HEK293 (cell line): ENCODE data around the gene SLC1A3.

Experiments
- EGR2 ChIP-seq: fragments of 450-650 bp; formaldehyde crosslinking; IDR thresholded peaks from 2 replicates; pipeline ENCODE4 v1.5.1; 2016; ENCODE audit warnings: low read depth, missing biosample characterization, missing genetic modification characterization
- ELK4 ChIP-seq: IDR thresholded peaks from 2 replicates; pipeline ENCODE4 v1.6.1; 2011; ENCODE audit warnings: mild to moderate bottlenecking, low read depth, low read length, borderline replicate concordance
- KLF7 ChIP-seq: fragments of 450-650 bp; formaldehyde crosslinking; IDR thresholded peaks from 2 replicates; pipeline ENCODE4 v1.5.1; 2016; ENCODE audit warnings: missing biosample characterization, missing genetic modification characterization, borderline replicate concordance
- PRDM4 ChIP-seq: fragments of 450-650 bp; formaldehyde crosslinking; IDR thresholded peaks from 2 replicates; pipeline ENCODE4 v1.5.1; 2017; ENCODE audit warnings: missing biosample characterization, missing genetic modification characterization
- ZBTB10 ChIP-seq: fragments of 450-650 bp; formaldehyde crosslinking; IDR thresholded peaks from 2 replicates; pipeline ENCODE4 v1.5.1; 2016; ENCODE audit warnings: missing biosample characterization, missing genetic modification characterization
- ZBTB44 ChIP-seq: fragments of 450-650 bp; IDR thresholded peaks from 2 replicates; pipeline ENCODE4 v1.5.1; 2018; ENCODE audit warnings: missing biosample characterization, mild to moderate bottlenecking, missing genetic modification characterization
- ZBTB6 ChIP-seq: fragments of 450-650 bp; formaldehyde crosslinking; IDR thresholded peaks from 2 replicates; pipeline ENCODE4 v1.5.1; 2017; ENCODE audit warnings: missing biosample characterization, missing genetic modification characterization
- ZNF133 ChIP-seq: fragments of 450-650 bp; formaldehyde crosslinking; IDR thresholded peaks from 2 replicates; pipeline ENCODE4 v1.5.1; 2016; ENCODE audit warnings: missing biosample characterization, missing genetic modification characterization
- ZNF148 ChIP-seq: fragments of 450-650 bp; formaldehyde crosslinking; IDR thresholded peaks from 2 replicates; pipeline ENCODE4 v1.5.0; 2017; ENCODE audit warnings: missing biosample characterization, missing genetic modification characterization, borderline replicate concordance
- ZNF18 ChIP-seq: fragments of 450-650 bp; formaldehyde crosslinking; IDR thresholded peaks from 2 replicates; pipeline ENCODE4 v1.5.1; 2016; ENCODE audit warnings: missing biosample characterization, missing genetic modification characterization
- ZNF202 ChIP-seq: fragments of 450-650 bp; formaldehyde crosslinking; IDR thresholded peaks from 2 replicates; pipeline ENCODE4 v1.5.1; 2016; ENCODE audit warnings: missing biosample characterization, missing genetic modification characterization, borderline replicate concordance
- ZNF366 ChIP-seq: fragments of 450-650 bp; formaldehyde crosslinking; conservative IDR thresholded peaks from 2 replicates; pipeline ENCODE4 v1.5.1; 2016; ENCODE audit warnings: missing biosample characterization, missing genetic modification characterization
- ZNF501 ChIP-seq: fragments of 450-650 bp; formaldehyde crosslinking; IDR thresholded peaks from 2 replicates; pipeline ENCODE4 v1.5.1; 2016; ENCODE audit warnings: missing biosample characterization, missing genetic modification characterization
- ZNF555 ChIP-seq: fragments of 450-650 bp; formaldehyde crosslinking; conservative IDR thresholded peaks from 2 replicates; pipeline ENCODE4 v1.5.1; 2017; ENCODE audit warnings: missing biosample characterization, mild to moderate bottlenecking, missing genetic modification characterization, inconsistent platforms
- ZNF558 ChIP-seq: fragments of 450-650 bp; formaldehyde crosslinking; IDR thresholded peaks from 2 replicates; pipeline ENCODE4 v1.5.1; 2016; ENCODE audit warnings: missing biosample characterization, missing genetic modification characterization
- ZNF560 ChIP-seq: fragments of 450-650 bp; formaldehyde crosslinking; IDR thresholded peaks from 2 replicates; pipeline ENCODE4 v1.5.1; 2017; ENCODE audit warnings: missing biosample characterization, missing genetic modification characterization, borderline replicate concordance
- ZNF571 ChIP-seq: fragments of 450-650 bp; formaldehyde crosslinking; IDR thresholded peaks from 2 replicates; pipeline ENCODE4 v1.5.0; 2017; ENCODE audit warnings: missing biosample characterization, missing genetic modification characterization
- ZNF645 ChIP-seq: fragments of 450-650 bp; formaldehyde crosslinking; IDR thresholded peaks from 2 replicates; pipeline ENCODE4; 2016; ENCODE audit warnings: missing biosample characterization, missing genetic modification characterization
- ZNF658 ChIP-seq: fragments of 450-650 bp; formaldehyde crosslinking; IDR thresholded peaks from 2 replicates; pipeline ENCODE4; 2016; ENCODE audit warnings: missing biosample characterization, missing genetic modification characterization
- ZNF701 ChIP-seq: fragments of 450-650 bp; formaldehyde crosslinking; IDR thresholded peaks from 2 replicates; pipeline ENCODE4 v1.5.1; 2016; ENCODE audit warnings: missing biosample characterization, missing genetic modification characterization
- ZNF776 ChIP-seq: fragments of 450-650 bp; formaldehyde crosslinking; IDR thresholded peaks from 2 replicates; pipeline ENCODE4 v1.5.0; 2017; ENCODE audit warnings: missing biosample characterization, missing genetic modification characterization, borderline replicate concordance
- ZNF792 ChIP-seq: fragments of 450-650 bp; formaldehyde crosslinking; IDR thresholded peaks from 2 replicates; pipeline ENCODE4 v1.5.1; 2016; ENCODE audit warnings: missing biosample characterization, missing genetic modification characterization
- ZNF830 ChIP-seq: fragments of 450-650 bp; IDR thresholded peaks from 2 replicates; pipeline ENCODE4 v1.5.0; 2018; ENCODE audit warnings: missing biosample characterization, missing genetic modification characterization, low read depth, mild to moderate bottlenecking, moderate library complexity
- ZSCAN4 ChIP-seq: fragments of 450-650 bp; formaldehyde crosslinking; IDR thresholded peaks from 2 replicates; pipeline ENCODE4 v1.5.1; 2017; ENCODE audit warnings: missing biosample characterization, missing genetic modification characterization

Gene SLC1A3

GRCh38 chr5:36640949-36641348 is 34.5 kb downstream of the SLC1A3 start (continued):
- no peak for TF ChIP-seq ZBTB6 (tag by site-specific recombination)
- no peak for TF ChIP-seq EGR2
- TF ChIP-seq ZNF202 (tag by site-specific recombination), result no peak
- TF ChIP-seq ZSCAN4, result peak; percentile 62; the same call in 1 of the 2 replicates
- TF ChIP-seq ZNF830 (tag by site-specific recombination), result no peak
- TF ChIP-seq KLF7, result no peak
- TF ChIP-seq ZNF645 (tag by site-specific recombination), result no peak
- 0 out of 2 replicates have a peak, but pooled peaks have one; percentile 32 for TF ChIP-seq ZNF776 (tag by site-specific recombination)
- TF ChIP-seq ZNF555 (tag by site-specific recombination), result no peak
- no peak for TF ChIP-seq ZNF658 (tag by site-specific recombination)
- no peak for TF ChIP-seq ELK4
- TF ChIP-seq PRDM4 (tag by site-specific recombination), result no peak
- TF ChIP-seq ZNF701 (tag by site-specific recombination), result no peak
- no peak for TF ChIP-seq ZNF133 (tag by site-specific recombination)
- TF ChIP-seq ZNF571 (tag by site-specific recombination), result no peak
- TF ChIP-seq ZNF366 (tag by site-specific recombination), result no peak; the same call in 1 of the 2 replicates
- TF ChIP-seq ZNF148, result no peak
- 0 out of 2 replicates have a peak, but pooled peaks have one; percentile 23 for TF ChIP-seq ZBTB44 (tag by site-specific recombination)
- no peak for TF ChIP-seq ZNF501 (tag by site-specific recombination)
- TF ChIP-seq ZBTB10 (tag by site-specific recombination), result no peak
- no peak for TF ChIP-seq ZNF18 (tag by site-specific recombination)
- no peak for TF ChIP-seq ZNF792 (tag by site-specific recombination)
- TF ChIP-seq ZNF560 (tag by site-specific recombination), result no peak
- TF ChIP-seq ZNF558 (tag by site-specific recombination), result peak; percentile 40; the same call in 1 of the 2 replicates
